Right lobe of liver (tissue), 4 donors: ENCODE results near the gene ARID4B.
"Not testable (repeated sequence)": the region's sequence is repeated elsewhere in the genome, so short reads cannot be mapped to it uniquely, and the experiment has no call there.

Source experiments
- POLR2A ChIP-seq: fragments of 450-650 bp; IDR thresholded peaks from one replicate; pipeline ENCODE4 v1.6.1; 2017; ENCODE audit warnings: antibody characterized with exemption, mild to moderate bottlenecking
- TF ChIP-seq, protein P1 (sequence below), 4 donors: fragments of 200-600 bp in 3 of 4; fragments of 450-650 bp in 1 of 4; IDR thresholded peaks; one replicate each; pipeline versions ENCODE4 v1.5.1 to v1.8.0; 2016 to 2022; ENCODE audit warnings: antibody characterized with exemption in 4 of 4, mild to moderate bottlenecking in 2 of 4
- donor health status: DM: no; HTN: no; CAD: no.
- donor health status: DM: no; HTN: no; CAD: no.
- donor health status: DM: no; HTN: yes; CAD: no.

DNA sequence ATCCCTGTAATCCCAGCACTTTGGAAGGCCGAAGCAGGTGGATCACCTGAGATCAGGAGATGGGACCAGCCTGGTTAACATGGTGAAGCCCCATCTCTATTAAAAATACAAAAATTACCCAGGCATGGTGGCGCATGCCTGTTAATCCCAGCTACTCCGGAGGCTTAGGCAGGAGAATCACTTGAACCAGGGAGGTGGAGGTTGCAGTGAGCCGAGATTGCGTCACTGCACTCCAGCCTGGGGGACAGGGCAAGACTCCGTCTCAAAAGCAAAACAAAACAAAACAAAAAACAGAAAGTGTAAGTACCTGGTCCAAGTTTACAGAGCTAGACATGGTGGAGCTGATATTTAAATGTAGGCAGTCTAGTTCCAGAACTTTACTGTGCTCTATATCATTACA lies 69.9 kb downstream of the ARID4B start:
- TF ChIP-seq, protein P1, sequence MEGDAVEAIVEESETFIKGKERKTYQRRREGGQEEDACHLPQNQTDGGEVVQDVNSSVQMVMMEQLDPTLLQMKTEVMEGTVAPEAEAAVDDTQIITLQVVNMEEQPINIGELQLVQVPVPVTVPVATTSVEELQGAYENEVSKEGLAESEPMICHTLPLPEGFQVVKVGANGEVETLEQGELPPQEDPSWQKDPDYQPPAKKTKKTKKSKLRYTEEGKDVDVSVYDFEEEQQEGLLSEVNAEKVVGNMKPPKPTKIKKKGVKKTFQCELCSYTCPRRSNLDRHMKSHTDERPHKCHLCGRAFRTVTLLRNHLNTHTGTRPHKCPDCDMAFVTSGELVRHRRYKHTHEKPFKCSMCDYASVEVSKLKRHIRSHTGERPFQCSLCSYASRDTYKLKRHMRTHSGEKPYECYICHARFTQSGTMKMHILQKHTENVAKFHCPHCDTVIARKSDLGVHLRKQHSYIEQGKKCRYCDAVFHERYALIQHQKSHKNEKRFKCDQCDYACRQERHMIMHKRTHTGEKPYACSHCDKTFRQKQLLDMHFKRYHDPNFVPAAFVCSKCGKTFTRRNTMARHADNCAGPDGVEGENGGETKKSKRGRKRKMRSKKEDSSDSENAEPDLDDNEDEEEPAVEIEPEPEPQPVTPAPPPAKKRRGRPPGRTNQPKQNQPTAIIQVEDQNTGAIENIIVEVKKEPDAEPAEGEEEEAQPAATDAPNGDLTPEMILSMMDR (IDR thresholded peaks at IDR 0.05) = not testable (repeated sequence)
- TF ChIP-seq POLR2A = not testable (repeated sequence)
